Prostate gland (tissue), 2 donors: ENCODE data around the gene USP15. TPM values are rescaled to one million over a fixed set of nuclear protein-coding genes. Genes with fewer than 3 reads are reported as not detected.

Experiments used
- DNase-seq: peaks from one replicate; pipeline ENCODE4 v3.0.0-alpha.2; 2019; ENCODE audit warnings: low spot score
- H3K27ac ChIP-seq, 2 donors: fragments of 200-600 bp; sonication (generic); 2 replicates each; pipeline ENCODE4 v1.5.1; 2017 to 2019
- H3K27me3 ChIP-seq: fragments of 200-600 bp; sonication (generic); replicated peaks from 2 replicates; pipeline ENCODE4 v1.5.1; 2019; ENCODE audit not compliant: insufficient read depth
- H3K36me3 ChIP-seq, 2 donors: fragments of 200-600 bp; sonication (generic); 1 replicate in 1 of 2; 2 replicates in 1 of 2; pipeline versions ENCODE4 v1.5.1 to v1.8.1; 2017 to 2019
- H3K4me1 ChIP-seq: fragments of 200-600 bp; sonication (generic); replicated peaks from 2 replicates; pipeline ENCODE4 v1.5.1; 2019
- H3K4me3 ChIP-seq, 2 donors: fragments of 200-600 bp; sonication (generic); 2 replicates each; pipeline ENCODE4 v1.5.1; 2017 to 2019
- H3K9me3 ChIP-seq: fragments of 200-600 bp; sonication (generic); 2 replicates; pipeline ENCODE4 v1.5.1; 2017
- POLR2A ChIP-seq: fragments of 450-650 bp; IDR thresholded peaks from one replicate; pipeline ENCODE4 v1.6.1; 2016; ENCODE audit warnings: antibody characterized with exemption, mild to moderate bottlenecking
- POLR2AphosphoS5 ChIP-seq: sonication (generic); formaldehyde crosslinking; IDR thresholded peaks from one replicate; pipeline ENCODE4 v1.6.1; 2017; ENCODE audit warnings: antibody characterized with exemption
- WGBS: methylation state at CpG from one replicate; pipeline ENCODE4 v1.1.5; 2018; 5-methylcytosine and 5-hydroxymethylcytosine counted together
- intact Hi-C: fragments of 100-400 bp; cut with DNase I; formaldehyde crosslinking; loops from one replicate; pipeline ENCODE4 v1.14.2; 2022
- total RNA-seq, 2 donors: library from RNA; depleted of rRNA; stranded (reverse); fragments of >200 nt; gene quantifications; one replicate each; pipeline ENCODE4 v1.1.0, GENCODE V29; 2016
- TF ChIP-seq, protein P1 (sequence below), 4 experiments: fragments of 200-600 bp in 2 of 4; fragments of 450-650 bp in 2 of 4; sonication (generic) in 2 of 4; IDR thresholded peaks; 1 replicate in 3 of 4; 2 replicates in 1 of 4; pipeline ENCODE4 v1.5.1; 2016 to 2019; ENCODE audit warnings: antibody characterized with exemption in 4 of 4, mild to moderate bottlenecking in 2 of 4, moderate library complexity in 2 of 4

USP15 gene
- total RNA-seq, 2 donors from 2014 or later, result 33.6 to 59.4 TPM

DNA sequence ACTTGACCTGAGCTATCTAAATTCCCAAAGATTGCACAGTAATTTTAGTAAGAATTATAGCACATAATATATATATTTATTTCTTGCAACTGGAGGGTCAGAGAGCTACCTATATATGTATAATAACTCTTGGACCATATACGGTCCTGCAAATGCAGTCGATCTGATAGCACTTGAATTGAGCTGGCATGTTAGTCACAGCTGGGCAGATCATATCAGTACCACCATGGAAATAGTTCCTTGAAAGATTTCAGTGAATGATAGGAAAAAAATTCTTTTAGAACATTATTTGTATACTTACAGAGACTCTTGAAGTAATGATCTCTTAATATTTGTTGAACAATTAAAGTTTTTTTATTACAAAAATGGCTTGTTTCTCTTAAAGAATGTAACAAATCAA, 111.9 kb downstream of the USP15 start:
- 62% methylated on average over 2 of the region's 2 CpGs for WGBS
- no peak for DNase-seq
- TF ChIP-seq POLR2A, result no peak
- TF ChIP-seq, protein P1, sequence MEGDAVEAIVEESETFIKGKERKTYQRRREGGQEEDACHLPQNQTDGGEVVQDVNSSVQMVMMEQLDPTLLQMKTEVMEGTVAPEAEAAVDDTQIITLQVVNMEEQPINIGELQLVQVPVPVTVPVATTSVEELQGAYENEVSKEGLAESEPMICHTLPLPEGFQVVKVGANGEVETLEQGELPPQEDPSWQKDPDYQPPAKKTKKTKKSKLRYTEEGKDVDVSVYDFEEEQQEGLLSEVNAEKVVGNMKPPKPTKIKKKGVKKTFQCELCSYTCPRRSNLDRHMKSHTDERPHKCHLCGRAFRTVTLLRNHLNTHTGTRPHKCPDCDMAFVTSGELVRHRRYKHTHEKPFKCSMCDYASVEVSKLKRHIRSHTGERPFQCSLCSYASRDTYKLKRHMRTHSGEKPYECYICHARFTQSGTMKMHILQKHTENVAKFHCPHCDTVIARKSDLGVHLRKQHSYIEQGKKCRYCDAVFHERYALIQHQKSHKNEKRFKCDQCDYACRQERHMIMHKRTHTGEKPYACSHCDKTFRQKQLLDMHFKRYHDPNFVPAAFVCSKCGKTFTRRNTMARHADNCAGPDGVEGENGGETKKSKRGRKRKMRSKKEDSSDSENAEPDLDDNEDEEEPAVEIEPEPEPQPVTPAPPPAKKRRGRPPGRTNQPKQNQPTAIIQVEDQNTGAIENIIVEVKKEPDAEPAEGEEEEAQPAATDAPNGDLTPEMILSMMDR (IDR thresholded peaks at IDR 0.05), result no peak
- no peak for TF ChIP-seq POLR2AphosphoS5
- no peak overlapping the region for H3K27ac ChIP-seq
- H3K4me1 ChIP-seq, result no peaks in the 10 kb centered on the region
- H3K36me3 ChIP-seq, result no peaks in the 10 kb centered on the region
- H3K4me3 ChIP-seq, result no peak overlapping the region
- H3K9me3 ChIP-seq, result no peaks in the 10 kb centered on the region
- intact Hi-C loops, result no loop called here
- H3K27me3 ChIP-seq, result no peaks in the 10 kb centered on the region

DNA sequence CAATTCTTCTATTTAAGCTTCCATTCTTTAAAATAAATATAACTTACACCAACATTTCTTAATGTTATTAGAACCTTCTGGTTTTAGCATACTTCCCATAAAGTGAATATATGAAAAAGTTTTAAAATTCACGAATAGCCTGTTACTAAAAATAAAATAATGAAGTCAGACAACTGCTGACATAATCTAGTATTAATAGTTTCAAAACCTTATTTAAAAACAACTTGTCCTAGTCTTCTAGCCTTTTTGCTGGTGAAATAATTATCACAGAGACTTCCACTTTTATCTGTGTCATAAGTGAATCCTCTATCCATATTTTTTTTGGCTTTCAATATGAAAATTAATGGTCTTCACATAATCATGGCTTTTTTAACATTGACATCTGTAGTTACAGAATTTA, 112.6 kb downstream of the USP15 start:
- Histone ChIP-seq H3K9me3 (no peaks in the 10 kb centered on the region), H3K36me3 (no peaks in the 10 kb centered on the region), H3K27ac (no peak overlapping the region), H3K27me3 (no peaks in the 10 kb centered on the region), H3K4me3 (no peak overlapping the region), H3K4me1 (no peaks in the 10 kb centered on the region)
- WGBS, result 62% methylated on average over 1 of the region's 1 CpG
- TF ChIP-seq POLR2A (no peak), POLR2AphosphoS5 (no peak)
- TF ChIP-seq, protein P1 (IDR thresholded peaks at IDR 0.05), result no peak
- intact Hi-C loops, result no loop called here
- no peak for DNase-seq

DNA sequence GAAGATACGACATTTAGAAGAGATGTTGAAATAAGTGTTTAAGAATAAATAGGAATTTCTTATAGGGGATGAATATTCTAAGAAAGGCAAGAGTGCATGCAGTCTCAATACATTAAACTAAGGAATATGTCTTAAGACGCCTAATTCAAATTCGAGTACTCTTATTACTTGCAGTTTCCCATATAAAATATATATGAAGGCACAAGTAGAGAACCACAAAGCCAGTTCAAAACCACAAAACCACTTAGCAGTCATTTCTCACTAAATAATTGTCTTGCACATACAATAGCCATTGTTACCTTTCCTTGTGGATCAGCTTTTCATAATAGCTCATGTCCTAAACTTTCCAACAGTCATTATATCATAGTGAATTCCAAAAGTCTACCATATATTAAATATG, 115.4 kb downstream of the USP15 start:
- intact Hi-C loops, result no loop called here
- Histone ChIP-seq H3K27ac (no peak overlapping the region), H3K27me3 (no peaks in the 10 kb centered on the region), H3K4me1 (no peaks in the 10 kb centered on the region), H3K9me3 (no peaks in the 10 kb centered on the region), H3K36me3 (no peaks in the 10 kb centered on the region), H3K4me3 (no peak overlapping the region)
- no peak for DNase-seq
- TF ChIP-seq POLR2A (no peak), POLR2AphosphoS5 (no peak)
- TF ChIP-seq, protein P1 (IDR thresholded peaks at IDR 0.05), result no peak
- WGBS, result 89% methylated on average over 3 of the region's 3 CpGs

DNA sequence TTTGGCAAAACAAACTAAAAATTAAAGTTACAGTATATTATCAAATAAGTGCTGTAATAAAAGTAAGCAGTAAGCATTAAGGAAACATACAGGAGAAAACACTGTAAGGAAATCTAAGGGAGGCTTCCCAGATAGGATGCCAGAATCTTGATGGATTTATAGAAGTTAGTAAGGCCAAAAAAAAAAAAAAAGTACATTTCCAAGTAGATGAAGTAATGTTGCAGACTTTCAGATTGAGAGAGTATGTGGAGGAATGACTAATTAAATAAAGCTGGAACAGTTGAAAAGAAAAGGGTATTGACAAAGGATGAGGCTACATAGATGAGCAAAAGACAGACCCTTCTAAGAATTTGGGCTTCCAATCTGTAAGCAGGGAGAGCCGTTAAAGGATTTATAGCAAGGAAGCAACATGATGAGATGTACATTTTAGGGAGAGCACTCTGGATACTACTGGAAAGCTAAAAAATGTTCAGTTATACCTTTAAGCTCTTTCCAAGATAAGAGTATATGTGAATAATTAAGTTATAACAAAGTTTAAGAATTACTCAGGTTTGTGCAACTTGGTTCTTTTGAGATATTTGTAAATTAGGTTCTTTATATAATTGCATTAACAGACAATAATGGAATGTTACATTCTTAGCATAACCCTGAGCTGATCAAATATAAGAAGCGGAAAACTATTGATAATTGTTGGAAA, 119.0 kb downstream of the USP15 start:
- intact Hi-C loops, result no loop called here
- WGBS, result 57% methylated on average over 2 of the region's 2 CpGs
- Histone ChIP-seq H3K4me3 (no peak overlapping the region), H3K27me3 (no peaks in the 10 kb centered on the region), H3K36me3 (no peaks in the 10 kb centered on the region), H3K9me3 (no peaks in the 10 kb centered on the region), H3K4me1 (no peaks in the 10 kb centered on the region), H3K27ac (no peak overlapping the region)
- no peak for DNase-seq
- TF ChIP-seq, protein P1 (IDR thresholded peaks at IDR 0.05), result no peak
- TF ChIP-seq POLR2A (no peak), POLR2AphosphoS5 (no peak)

DNA sequence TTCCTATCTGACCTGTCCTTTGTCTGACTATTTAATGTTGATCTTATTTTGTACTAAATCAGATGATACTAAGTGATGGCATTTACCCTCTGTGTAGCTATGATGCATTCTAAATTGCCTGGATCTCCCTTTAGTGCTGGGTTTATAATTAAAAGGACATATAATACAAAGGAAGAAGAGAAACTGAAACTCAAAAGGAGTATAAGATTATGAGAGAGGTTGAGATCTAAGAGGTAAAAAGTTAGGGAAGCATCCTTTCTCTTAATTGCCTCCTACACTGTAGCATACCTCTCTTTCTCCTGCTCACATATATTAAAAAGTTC, 119.5 kb downstream of the USP15 start:
- Histone ChIP-seq H3K36me3 (no peaks in the 10 kb centered on the region), H3K9me3 (no peaks in the 10 kb centered on the region), H3K27ac (no peak overlapping the region), H3K4me1 (no peaks in the 10 kb centered on the region), H3K27me3 (no peaks in the 10 kb centered on the region), H3K4me3 (no peak overlapping the region)
- TF ChIP-seq, protein P1 (IDR thresholded peaks at IDR 0.05), result no peak
- no peak for TF ChIP-seq POLR2AphosphoS5
- no peak for TF ChIP-seq POLR2A
- intact Hi-C loops, result no loop called here
- no peak for DNase-seq
